Stimulated activated CD8-positive, alpha-beta memory T cell treated with anti-CD3 and anti-CD28 coated beads, Interleukin-7, amount 100 ng/mL, for 1 hour (primary cell): ENCODE data around the gene SORCS2.

Source experiments
- DNase-seq, 2 donors: peaks; one replicate each; pipeline ENCODE4 v3.0.0-alpha.2; 2020; ENCODE audit warnings: low read depth in 2 of 2

Gene SORCS2

GRCh38 chr4:7474320-7474719, 282.0 kb downstream of the SORCS2 start:
- DNase-seq = no peak

DNA sequence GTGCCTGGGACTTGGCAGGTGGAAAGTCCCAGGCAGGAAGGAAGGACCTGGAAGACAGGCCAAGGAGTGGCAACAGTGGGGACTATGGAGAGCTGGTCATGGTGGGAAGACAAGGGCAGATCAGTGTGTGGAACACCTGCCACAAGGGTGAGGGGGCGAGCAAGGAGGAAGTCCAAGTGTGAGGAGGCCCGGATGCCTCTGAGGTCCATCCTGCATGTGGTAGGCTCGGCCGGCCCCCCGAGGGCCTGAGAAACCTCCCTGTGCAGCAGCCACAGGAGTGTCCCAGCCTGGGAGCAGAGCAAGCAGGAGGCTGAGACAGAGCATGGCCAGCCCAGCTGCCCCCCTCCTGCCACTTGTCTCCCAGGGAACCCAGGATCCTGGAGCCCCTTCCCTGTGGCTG, 282.9 kb downstream of the SORCS2 start:
- no peak for DNase-seq

DNA sequence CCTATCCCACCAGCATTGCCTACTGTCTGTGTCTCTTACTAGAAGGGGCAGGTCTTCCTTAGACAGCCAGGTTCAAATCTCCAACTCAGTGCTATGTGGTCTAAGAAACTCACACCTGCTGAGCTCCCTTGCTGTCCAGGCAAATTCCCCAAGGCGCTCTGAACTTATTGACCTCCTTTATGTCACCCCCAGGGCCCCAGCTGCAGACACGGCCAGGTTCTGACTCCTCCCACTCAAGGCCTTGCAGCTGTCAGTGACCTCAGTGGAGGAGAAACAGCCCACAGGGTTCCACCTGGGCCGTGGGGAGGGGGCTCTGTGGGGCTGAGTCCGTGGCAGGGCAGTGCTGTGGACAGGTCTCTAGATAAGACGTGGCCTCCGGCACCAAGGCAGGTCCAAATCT, 284.5 kb downstream of the SORCS2 start:
- no peak for DNase-seq

DNA sequence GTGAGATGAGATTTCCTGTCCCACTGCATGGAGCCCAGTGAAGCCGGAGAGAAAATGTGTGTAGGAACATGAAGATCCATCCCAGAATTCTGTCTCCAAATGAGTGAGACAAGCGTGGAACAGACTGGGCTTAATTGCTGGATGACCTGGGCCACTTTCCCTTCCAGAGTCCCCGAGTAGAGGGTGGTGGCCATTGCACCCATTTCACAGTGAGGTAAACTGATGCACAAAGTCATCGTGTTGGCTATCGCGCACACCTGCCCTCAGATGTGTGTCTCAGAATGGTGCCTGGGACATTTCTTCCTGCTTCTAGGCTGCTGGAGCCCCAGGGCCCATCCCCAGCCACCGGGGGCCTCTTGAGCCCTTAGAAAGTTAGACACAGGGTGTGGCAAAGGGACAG, 285.4 kb downstream of the SORCS2 start:
- DNase-seq = no peak

DNA sequence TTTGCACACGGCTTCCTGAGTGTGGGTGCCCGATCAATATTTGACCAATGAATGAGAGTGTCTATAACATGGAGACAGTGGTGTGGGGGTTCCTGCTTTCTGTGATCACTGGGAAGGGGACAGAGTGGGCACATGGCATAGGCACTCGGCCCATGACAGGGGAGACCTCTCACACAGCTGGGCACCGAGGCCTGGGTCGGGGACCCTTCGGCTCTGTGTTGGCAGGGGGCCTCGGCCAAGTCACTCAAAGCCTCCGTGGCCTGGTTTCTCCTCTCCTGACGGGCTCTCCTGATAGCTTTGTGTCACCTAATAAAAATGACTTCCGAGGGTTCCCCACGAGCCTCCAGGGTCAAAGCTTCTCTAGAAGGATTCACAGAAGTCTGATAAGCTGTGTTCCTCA, 286.3 kb downstream of the SORCS2 start:
- no peak for DNase-seq

DNA sequence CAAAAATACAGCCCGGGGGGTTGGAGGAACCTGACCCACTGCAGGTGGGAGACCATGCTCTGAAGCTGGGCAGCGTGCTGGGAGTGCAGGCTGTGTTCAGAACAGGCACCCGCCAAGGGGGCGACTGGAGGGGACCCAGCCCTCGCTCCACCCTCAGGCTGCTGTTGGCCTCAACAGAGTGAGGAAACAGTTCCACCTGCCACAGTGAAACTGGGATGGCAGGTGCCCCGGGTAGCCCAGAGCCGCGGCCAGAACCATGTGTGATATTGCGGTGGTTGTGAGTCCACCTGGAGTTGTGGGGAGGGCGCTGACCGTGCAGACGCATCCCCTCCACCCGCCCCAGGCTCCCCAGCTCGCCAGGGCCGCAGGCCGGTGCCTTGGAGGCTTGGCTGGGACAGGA, 288.1 kb downstream of the SORCS2 start:
- DNase-seq = no peak

DNA sequence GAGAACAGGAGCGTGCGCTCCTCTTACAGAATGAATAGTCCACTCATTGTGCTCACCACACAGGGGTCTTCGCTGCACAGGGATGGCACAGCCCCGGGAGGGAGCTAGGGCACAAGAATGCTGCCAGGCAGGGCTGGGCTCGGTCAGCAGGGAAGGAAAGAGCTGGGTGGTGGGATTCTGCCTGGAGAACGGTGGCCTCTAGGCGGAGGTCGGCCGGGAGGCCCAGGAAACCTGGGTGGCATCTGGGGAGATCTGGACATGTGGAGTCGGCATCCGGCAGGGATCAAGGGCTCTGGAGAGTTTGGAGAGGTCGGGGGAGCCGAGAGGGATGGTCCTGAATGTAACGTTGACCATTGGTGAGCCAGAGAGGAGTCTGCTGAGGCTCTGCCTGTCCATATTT, 288.9 kb downstream of the SORCS2 start:
- no peak for DNase-seq

DNA sequence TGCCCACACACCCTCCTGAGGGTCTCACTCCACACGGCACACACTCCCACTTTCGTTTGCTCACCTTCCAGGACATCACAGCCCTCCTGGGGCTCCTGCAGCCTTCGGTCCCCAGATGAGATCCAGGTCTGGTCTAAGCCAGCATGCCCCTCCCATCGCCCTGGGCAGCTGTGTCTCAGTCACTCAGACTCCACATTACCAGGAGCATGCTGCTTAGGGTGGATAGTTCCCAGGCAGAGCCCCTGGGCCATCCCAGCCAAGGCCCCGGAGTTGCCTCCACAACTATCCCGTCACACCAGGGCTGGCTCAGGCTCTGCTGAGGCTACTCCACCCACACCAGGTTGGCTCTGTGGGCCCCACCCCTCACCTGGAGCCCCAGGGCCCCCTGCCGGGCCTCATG, 292.8 kb downstream of the SORCS2 start:
- DNase-seq = no peak

GRCh38 chr4:7486101-7486500, 293.8 kb downstream of the SORCS2 start:
- no peak for DNase-seq

DNA sequence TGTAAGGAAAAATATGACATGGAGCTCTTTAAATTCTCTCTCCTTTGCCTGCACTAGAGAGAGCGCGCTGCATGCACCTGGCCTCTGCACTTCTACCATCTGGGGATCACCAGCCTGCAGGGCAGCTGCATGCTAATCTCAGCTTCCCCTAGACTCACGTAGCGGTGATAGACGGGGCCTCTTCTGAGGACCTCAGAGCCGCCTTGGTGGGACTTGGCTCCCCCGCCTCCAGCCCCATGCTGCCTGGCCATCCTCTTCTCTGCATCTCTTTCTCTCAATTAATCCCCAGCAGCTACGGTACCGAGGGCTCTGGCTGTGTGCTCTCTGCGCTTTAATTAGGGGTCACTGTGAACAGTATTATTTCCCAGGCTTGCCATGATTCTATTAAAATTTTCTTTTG, 295.2 kb downstream of the SORCS2 start:
- no peak for DNase-seq

- no peak for DNase-seq
Measured at GRCh38 chr4:7487998-7488671, 295.8 kb downstream of the SORCS2 start.

DNA sequence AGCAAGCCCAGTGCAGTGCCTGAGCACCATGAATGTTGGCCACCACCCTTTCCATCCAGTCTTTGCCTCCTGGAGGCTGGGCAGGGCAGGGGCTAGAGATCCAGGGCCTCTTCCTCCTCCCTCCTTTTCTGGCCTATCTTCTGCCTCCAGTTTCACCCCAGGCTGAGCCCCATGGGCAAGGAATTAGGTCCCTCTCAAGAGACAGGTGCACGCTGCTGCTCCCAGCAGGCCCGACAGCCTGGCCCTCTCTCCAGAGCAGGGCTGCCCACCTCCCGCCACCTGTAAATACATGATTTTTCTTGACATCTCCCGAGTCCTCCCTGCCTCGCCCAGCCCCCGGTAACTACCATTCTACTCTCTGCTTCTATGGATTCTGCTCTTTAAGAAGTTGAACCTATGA, 299.6 kb downstream of the SORCS2 start:
- no peak for DNase-seq

- no peak for DNase-seq
Measured at GRCh38 chr4:7498446-7499200, 306.3 kb downstream of the SORCS2 start.

GRCh38 chr4:7499661-7500060, 307.3 kb downstream of the SORCS2 start:
- DNase-seq = no peak

DNA sequence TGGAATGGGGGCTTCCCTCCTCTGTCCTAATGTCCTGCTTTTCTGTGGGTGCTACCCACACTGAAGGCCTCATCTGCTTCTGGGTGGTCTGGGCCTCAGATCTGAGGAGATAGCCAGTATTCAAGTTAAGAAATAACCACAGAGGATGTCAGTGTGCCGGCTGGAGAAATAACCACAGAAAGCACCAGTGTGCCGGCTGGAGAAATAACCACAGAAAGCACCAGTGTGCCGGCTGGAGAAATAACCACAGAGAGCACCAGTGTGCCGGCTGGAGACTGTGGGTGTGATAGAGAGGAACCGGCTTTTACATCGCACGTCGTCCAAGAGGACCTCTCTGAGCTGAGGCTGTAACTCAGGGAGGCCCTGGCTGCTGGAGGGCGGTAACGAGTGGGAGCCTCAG, 308.1 kb downstream of the SORCS2 start:
- no peak for DNase-seq

GRCh38 chr4:7501314-7501713, 309.0 kb downstream of the SORCS2 start:
- no peak for DNase-seq

DNA sequence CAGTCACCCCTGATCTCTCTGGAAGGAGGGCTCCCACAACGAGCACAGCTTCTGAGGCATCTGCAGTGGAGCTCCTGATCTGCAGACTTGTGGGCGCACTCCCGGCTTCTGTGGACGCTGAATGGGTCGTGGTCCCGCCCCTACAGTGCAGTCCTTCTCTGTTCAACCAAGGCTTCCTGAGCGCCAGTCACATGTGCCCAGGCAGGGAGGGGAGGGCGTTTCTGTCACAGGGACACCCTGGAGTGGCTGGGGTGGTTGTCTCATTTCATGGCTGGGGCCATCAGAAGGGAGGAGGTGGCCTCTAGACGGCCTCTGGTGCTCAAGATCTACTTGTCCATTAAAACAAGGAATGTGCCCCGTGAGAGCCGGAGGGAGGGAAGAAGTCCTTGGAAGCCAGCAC, 309.5 kb downstream of the SORCS2 start:
- DNase-seq = no peak

DNA sequence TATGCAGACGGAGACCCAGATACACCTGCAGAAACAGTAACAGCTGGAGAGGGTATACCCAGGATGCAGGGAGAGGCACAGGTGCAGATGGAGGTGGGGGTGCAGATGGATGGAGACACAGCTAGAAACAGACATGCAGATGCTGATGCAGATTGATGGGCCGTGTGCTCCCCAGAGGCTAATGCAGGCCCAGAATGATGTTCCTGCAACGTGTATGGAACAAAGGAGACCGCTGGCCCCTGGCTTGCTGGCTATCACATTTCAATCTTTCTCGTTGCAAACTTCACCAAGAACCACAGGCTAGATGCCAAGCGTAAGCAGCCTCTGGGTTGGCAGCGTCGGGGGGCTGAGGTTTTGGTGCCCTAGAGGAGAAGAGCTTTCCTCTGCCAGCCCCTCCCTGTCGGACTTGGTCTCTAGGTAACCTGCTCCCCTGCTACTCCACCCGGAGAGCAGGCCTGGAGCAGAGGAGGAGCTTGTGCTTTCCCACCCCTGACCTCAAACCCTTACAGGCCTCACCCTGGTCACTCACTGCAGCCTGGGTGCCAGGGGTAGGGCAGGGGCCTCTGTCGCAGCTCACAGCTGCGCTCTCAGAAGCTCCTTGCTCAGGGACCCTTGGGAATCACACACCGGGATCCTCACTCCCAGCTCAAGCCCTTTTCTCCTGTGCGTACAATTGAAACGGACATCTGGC, 311.4 kb downstream of the SORCS2 start:
- no peak for DNase-seq

GRCh38 chr4:7505116-7505900, 313.0 kb downstream of the SORCS2 start:
- DNase-seq = no peak

DNA sequence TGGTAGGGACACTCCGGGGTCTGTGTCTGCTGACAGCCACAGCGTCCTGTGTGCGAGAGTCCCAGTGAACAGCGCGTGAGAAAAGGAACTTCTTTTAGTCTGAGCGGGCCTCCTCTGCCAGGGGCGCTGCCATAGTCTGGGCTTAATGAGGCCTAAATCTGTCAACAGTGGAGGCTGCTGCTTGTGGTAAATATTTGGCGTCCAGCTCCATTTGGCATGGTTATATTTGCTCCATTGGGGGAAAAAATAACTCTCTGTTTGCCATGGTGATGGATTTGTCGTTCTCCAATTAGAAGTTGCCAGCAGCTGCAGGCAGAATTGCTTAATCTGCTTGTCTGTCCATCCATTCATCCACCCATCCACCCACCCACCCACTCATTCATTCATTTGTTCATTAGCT, 313.8 kb downstream of the SORCS2 start:
- DNase-seq = no peak

DNA sequence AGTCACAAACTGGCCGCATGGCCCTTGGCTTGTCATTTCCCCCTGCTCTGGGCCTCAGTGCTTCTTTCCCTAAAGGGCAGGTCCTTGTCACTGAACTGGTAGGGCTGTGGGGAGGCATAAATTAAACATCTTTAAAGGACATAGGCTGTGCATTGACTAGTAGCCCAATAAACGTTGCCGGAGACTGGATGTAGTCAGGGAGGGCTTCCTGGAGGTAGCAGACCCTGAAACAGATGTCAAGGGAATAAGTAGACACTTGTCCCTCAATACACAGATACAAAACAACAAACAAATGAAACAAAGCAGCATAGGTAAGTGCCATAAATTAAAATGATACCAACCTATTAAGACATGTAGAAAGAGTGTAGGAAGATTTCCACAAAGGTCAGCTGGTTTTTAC, 314.2 kb downstream of the SORCS2 start:
- no peak for DNase-seq

DNA sequence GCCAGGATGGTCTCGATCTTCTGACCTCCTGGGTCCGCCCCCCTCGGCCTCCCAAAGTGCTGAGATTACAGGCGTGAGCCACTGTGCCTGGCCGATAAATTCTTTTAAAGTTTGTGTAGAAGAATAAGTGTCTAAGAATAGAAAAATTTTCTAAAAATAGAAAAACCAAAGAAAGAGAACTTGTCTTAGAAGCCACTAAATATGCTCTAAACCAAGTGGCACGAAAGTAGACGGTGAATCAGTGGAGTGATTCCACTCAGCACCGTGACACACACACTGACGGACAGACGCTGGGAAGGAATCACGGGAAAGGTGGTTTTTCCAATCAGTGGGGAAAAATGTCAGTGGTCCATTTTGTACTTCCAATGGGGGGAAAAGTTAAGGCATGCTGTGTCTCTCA, 315.0 kb downstream of the SORCS2 start:
- no peak for DNase-seq
